Cerebellar cortex (tissue), 1 donor: ENCODE data around the gene GAB2.
"Not testable (repeated sequence)": the region's sequence is repeated elsewhere in the genome, so short reads cannot be mapped to it uniquely, and the experiment has no call there.

ENCODE experiments used
- DNase-seq: peaks from one replicate; pipeline ENCODE4 v3.0.0-alpha.2; 2015; ENCODE audit warnings: low spot score

Gene GAB2

GRCh38 chr11:78187366-78188285, 230.0 kb downstream of the GAB2 start:
- peak; percentile 9 for DNase-seq

GRCh38 chr11:78181185-78181584, 236.4 kb downstream of the GAB2 start:
- no peak for DNase-seq

GRCh38 chr11:78180751-78181150, 236.9 kb downstream of the GAB2 start:
- no peak for DNase-seq

DNA sequence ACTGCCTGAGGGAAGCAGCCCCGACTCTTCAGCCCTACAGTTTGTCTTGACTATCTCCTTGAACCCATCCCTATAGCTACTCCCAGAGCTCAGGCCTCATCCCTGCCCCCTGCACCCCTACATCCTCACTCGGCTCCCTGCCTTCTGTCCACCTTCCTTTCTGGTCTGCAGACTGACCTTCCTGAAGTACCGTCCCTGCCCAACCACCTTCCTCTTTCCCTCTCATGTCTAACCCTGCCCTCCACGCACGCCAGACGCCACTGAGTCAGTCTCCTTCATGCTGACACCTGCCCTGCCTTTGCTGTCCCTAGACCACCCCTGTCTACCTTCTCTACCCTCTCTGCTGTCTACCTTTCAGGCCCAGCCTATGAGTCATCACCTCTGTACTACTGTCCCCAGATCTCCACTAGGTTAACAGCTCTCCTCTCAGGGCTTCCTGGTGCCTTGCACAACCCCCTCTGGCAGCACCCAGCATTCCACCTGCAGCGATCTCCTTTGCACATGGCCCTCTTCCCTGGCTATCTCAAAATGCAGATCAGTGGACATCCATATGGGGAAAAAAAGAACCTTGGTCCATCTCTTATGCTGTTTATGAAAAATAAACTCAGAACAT, 238.1 kb downstream of the GAB2 start:
- no peak for DNase-seq

DNA sequence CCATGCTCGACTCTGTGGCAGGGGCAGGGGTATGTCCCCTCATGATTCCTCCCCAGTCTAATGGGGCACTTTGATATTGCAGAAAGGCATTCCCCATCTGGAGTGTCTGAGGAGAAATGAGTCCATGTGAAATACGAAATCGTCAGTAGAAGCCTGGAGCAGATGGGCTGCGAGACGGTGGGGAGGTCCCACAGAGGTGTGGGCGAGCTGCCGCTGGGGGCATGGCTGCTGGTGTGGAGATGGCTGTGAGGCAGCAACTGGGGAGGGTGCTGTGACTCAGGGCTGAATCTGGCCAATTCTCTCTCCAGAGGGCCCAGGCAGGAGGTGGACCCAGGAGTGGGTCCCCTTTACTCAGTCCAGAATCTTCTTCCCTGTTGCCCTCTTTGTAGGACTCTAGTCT, 240.4 kb downstream of the GAB2 start:
- DNase-seq: no peak

GRCh38 chr11:78176605-78177141, 240.9 kb downstream of the GAB2 start:
- no peak for DNase-seq

DNA sequence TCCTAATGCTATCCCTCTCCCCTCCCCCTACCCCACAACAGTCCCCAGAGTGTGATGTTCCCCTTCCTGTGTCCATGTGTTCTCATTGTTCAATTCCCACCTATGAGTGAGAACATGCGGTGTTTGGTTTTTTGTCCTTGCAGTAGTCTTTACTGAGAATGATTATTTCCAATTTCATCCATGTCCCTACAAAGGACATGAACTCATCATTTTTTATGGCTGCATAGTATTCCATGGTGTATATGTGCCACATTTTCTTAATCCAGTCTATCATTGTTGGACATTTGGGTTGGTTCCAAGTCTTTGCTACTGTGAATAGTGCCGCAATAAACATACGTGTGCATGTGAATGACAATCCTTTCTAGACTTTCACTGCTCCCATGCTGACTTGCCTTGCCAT, 241.8 kb downstream of the GAB2 start:
- not testable (repeated sequence) for DNase-seq

DNA sequence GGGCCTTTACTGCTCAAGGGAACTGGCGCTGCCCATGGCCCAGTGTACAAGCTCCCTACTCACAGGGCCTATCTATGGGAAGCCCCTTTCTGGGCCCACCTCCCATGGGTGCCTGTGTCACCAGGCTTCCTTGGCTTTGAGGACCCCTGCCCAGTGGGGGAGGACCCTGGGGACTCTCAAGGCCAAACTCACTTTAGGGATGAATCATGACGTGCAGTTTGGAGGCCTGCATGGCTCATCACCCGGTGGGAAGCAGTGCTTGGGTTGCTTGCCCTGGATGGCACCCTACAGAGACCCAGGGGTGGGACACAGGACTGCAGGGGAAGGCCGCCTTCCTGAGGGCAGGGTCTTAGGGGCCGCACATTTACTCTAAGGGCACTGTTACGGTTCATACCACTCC, 245.7 kb downstream of the GAB2 start:
- DNase-seq: no peak

GRCh38 chr11:78170874-78171549, 246.6 kb downstream of the GAB2 start:
- DNase-seq: no peak

- DNase-seq: no peak
Observed at GRCh38 chr11:78170413-78170812, 247.2 kb downstream of the GAB2 start.

DNA sequence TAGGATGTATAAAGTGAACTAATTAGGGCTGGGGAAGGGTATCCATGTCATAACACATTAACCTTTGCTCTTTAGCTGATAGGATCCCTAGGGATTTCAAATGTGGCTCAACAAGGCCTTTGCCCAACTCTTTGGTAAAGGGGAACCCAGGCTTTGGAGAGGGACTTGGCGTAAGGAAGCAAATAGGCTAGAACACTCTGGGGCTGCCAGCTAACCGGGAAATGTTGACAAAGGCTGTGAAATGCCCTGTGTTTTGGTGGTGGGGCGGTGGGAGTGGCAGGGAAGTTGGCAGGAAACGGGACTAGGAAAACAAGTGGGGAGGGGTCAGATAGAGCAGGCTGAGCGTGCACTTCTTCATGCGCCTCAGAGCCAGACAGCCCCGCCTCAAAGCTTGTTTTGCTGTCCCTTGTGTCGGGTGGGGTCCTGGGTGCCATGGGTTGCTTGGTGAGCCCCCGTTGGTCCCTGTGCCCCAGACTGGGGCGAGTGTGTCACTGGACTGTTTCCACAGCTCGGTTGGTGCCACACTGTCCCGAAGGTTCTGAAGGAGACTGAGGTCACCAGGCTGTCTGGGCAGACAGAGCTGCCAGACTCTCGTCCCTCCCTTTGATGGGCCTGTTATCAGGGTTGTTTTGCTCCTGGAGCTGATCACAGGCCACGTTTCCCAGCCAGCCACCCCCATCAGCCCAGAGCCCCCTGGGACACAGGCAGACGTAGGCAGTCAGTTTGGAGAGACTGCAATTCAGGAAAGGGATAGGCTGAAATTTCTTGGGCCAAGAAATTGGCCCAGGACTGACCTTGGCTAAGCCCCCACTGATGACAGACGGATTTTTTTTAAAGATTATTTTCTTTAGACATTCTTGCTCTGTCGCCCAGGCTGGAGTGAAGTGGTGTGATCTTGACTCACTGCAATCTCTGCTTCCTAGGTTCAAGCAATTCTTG, 248.8 kb downstream of the GAB2 start:
- DNase-seq: no peak

DNA sequence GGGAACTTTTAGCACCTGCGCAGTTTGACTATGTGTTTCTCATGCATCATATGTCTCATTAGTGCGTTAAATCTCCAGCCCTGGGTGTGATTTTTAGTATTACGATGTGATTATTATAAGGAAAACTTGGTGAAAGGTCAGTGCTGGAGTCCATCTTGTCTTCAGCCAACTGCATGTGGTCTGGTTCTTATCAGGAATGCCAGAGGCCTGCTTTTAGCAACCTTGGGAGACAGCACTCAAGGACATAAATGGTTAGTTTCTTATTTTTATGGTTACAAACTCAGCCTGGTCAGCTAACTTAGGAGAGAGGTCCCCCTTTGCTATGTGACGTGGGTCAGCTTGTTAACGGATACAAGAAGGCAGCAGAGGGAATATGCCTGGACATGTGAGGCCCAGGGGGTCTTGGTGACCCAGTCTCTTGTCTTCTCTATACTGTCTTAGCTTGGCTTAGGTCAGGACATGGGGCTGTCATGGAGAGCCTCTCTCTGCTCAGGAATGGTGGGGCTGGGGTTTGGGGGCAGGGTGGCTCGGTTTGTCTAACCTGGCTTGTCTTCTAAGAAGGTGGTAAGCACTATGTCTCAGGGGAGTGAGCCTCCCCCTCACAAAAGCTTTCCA, 250.7 kb downstream of the GAB2 start:
- DNase-seq: no peak
